Muscle layer of colon (tissue), 2 donors: Measurements from ENCODE around the gene CALML6.

Experiments used
- H3K27ac ChIP-seq: one replicate; pipeline ENCODE4 v1.7.0; 2013; ENCODE audit warnings: low read depth, mild to moderate bottlenecking, low read length, moderate library complexity
- H3K27me3 ChIP-seq, 2 donors: one replicate each; pipeline ENCODE4 v1.7.0; 2013; ENCODE audit warnings: low read length in 2 of 2, mild to moderate bottlenecking in 2 of 2; ENCODE audit not compliant: insufficient read depth in 2 of 2, control insufficient read depth in 1 of 2
- H3K36me3 ChIP-seq: one replicate; pipeline ENCODE4 v1.7.0; 2013; ENCODE audit warnings: mild to moderate bottlenecking, low read length; ENCODE audit not compliant: insufficient read depth
- H3K4me1 ChIP-seq: one replicate; pipeline ENCODE4 v1.7.0; 2013; ENCODE audit warnings: mild to moderate bottlenecking, low read length; ENCODE audit not compliant: insufficient read depth
- H3K4me3 ChIP-seq, 2 donors: one replicate each; pipeline ENCODE4 v1.7.0; 2013; ENCODE audit warnings: low read length in 2 of 2, low read depth in 1 of 2, mild to moderate bottlenecking in 1 of 2, moderate library complexity in 1 of 2
- H3K9ac ChIP-seq: one replicate; pipeline ENCODE4 v1.7.0; 2013; ENCODE audit warnings: low read length
- H3K9me3 ChIP-seq: one replicate; pipeline ENCODE4 v1.7.0; 2013; ENCODE audit warnings: mild to moderate bottlenecking, low read length
- donor health status: abdominal sarcoma.
- donor health status: Adenocarcinoma of cecum.

Gene CALML6

GRCh38 chr1:1914971-1915692, at the start of gene CALML6:
TSS of gene CALML6 (plus strand) at chr1:1915260. CDS start at chr1:1915281, 21 bp downstream.
- no peaks in the 10 kb centered on the region for H3K36me3 ChIP-seq
- H3K9me3 ChIP-seq: no peaks in the 10 kb centered on the region
- peaks cover 9% of the 10 kb centered on the region for H3K4me1 ChIP-seq
- no peak within 1 kb of the TSS for H3K27ac ChIP-seq
- no peaks in the 10 kb centered on the region for H3K27me3 ChIP-seq
- no peak within 1 kb of the TSS for H3K9ac ChIP-seq
- H3K4me3 ChIP-seq: no peak within 1 kb of the TSS

- Histone ChIP-seq H3K36me3 (no peaks in the 10 kb centered on the region), H3K4me3 (no peak overlapping the region), H3K4me1 (peaks cover 32% of the 10 kb centered on the region), H3K9ac (no peak overlapping the region), H3K27me3 (no peaks in the 10 kb centered on the region), H3K27ac (no peak overlapping the region), H3K9me3 (no peaks in the 10 kb centered on the region)
These were observed 47.9 kb upstream of the CALML6 start for GRCh38 chr1:1867164-1867563.

GRCh38 chr1:1869469-1869868, 45.6 kb upstream of the CALML6 start:
- H3K27me3 ChIP-seq: no peaks in the 10 kb centered on the region
- H3K4me3 ChIP-seq: no peak overlapping the region
- peaks cover 33% of the 10 kb centered on the region for H3K4me1 ChIP-seq
- no peak overlapping the region for H3K27ac ChIP-seq
- H3K9ac ChIP-seq: no peak overlapping the region
- no peaks in the 10 kb centered on the region for H3K9me3 ChIP-seq
- H3K36me3 ChIP-seq: peaks cover 13% of the 10 kb centered on the region

GRCh38 chr1:1872329-1872994, 42.6 kb upstream of the CALML6 start:
- no peak overlapping the region for H3K9ac ChIP-seq
- no peak overlapping the region for H3K4me3 ChIP-seq
- H3K9me3 ChIP-seq: no peaks in the 10 kb centered on the region
- no peaks in the 10 kb centered on the region for H3K27me3 ChIP-seq
- no peak overlapping the region for H3K27ac ChIP-seq
- peaks cover 20% of the 10 kb centered on the region for H3K36me3 ChIP-seq
- H3K4me1 ChIP-seq: peaks cover 45% of the 10 kb centered on the region

GRCh38 chr1:1873186-1873585, 41.9 kb upstream of the CALML6 start:
- H3K9ac ChIP-seq: no peak overlapping the region
- peaks cover 20% of the 10 kb centered on the region for H3K36me3 ChIP-seq
- H3K27me3 ChIP-seq: no peaks in the 10 kb centered on the region
- H3K9me3 ChIP-seq: no peaks in the 10 kb centered on the region
- H3K27ac ChIP-seq: no peak overlapping the region
- no peak overlapping the region for H3K4me3 ChIP-seq
- peaks cover 51% of the 10 kb centered on the region for H3K4me1 ChIP-seq

GRCh38 chr1:1874901-1875300, 40.2 kb upstream of the CALML6 start:
- Histone ChIP-seq H3K4me3 (no peak overlapping the region), H3K4me1 (peaks cover 59% of the 10 kb centered on the region)

GRCh38 chr1:1875932-1876331, 39.1 kb upstream of the CALML6 start:
- Histone ChIP-seq H3K9me3 (no peaks in the 10 kb centered on the region), H3K27ac (no peak overlapping the region), H3K27me3 (no peaks in the 10 kb centered on the region), H3K36me3 (peaks cover 24% of the 10 kb centered on the region), H3K4me1 (peaks cover 63% of the 10 kb centered on the region), H3K9ac (no peak overlapping the region), H3K4me3 (no peak overlapping the region)

More at GRCh38 chr1:1874901-1875300, 40.2 kb upstream of the CALML6 start:
- no peak overlapping the region for H3K27ac ChIP-seq
- no peak overlapping the region for H3K9ac ChIP-seq
- no peaks in the 10 kb centered on the region for H3K27me3 ChIP-seq
- H3K9me3 ChIP-seq: no peaks in the 10 kb centered on the region
- peaks cover 24% of the 10 kb centered on the region for H3K36me3 ChIP-seq

GRCh38 chr1:1876335-1876930, 38.6 kb upstream of the CALML6 start:
- Histone ChIP-seq H3K9me3 (no peaks in the 10 kb centered on the region), H3K27me3 (no peaks in the 10 kb centered on the region), H3K4me3 (no peak overlapping the region), H3K36me3 (peaks cover 24% of the 10 kb centered on the region), H3K9ac (no peak overlapping the region), H3K4me1 (peaks cover 63% of the 10 kb centered on the region), H3K27ac (no peak overlapping the region)

GRCh38 chr1:1877865-1878436, 37.1 kb upstream of the CALML6 start:
- Histone ChIP-seq H3K9me3 (no peaks in the 10 kb centered on the region), H3K4me1 (peaks cover 55% of the 10 kb centered on the region), H3K36me3 (peaks cover 19% of the 10 kb centered on the region), H3K4me3 (no peak overlapping the region), H3K9ac (no peak overlapping the region), H3K27me3 (no peaks in the 10 kb centered on the region), H3K27ac (no peak overlapping the region)

- no peaks in the 10 kb centered on the region for H3K27me3 ChIP-seq
- peaks cover 11% of the 10 kb centered on the region for H3K36me3 ChIP-seq
- no peak overlapping the region for H3K9ac ChIP-seq
- no peak overlapping the region for H3K27ac ChIP-seq
- no peak overlapping the region for H3K4me3 ChIP-seq
- peaks cover 51% of the 10 kb centered on the region for H3K4me1 ChIP-seq
- no peaks in the 10 kb centered on the region for H3K9me3 ChIP-seq
These were observed 35.1 kb upstream of the CALML6 start for GRCh38 chr1:1879942-1880341.

GRCh38 chr1:1880617-1881312, 34.3 kb upstream of the CALML6 start:
- Histone ChIP-seq H3K9me3 (no peaks in the 10 kb centered on the region), H3K27me3 (no peaks in the 10 kb centered on the region), H3K36me3 (peaks cover 11% of the 10 kb centered on the region), H3K9ac (no peak overlapping the region), H3K4me3 (no peak overlapping the region), H3K4me1 (peaks cover 48% of the 10 kb centered on the region), H3K27ac (no peak overlapping the region)
